Activated CD4-positive, CD25-positive, alpha-beta regulatory T cell (primary cell): ENCODE measurements around the gene GALNTL6.

Source experiments
- DNase-seq, 4 experiments: peaks; one replicate each; lab custom pipeline; 2025; lab: John Stamatoyannopoulos, UW

Gene GALNTL6

DNA sequence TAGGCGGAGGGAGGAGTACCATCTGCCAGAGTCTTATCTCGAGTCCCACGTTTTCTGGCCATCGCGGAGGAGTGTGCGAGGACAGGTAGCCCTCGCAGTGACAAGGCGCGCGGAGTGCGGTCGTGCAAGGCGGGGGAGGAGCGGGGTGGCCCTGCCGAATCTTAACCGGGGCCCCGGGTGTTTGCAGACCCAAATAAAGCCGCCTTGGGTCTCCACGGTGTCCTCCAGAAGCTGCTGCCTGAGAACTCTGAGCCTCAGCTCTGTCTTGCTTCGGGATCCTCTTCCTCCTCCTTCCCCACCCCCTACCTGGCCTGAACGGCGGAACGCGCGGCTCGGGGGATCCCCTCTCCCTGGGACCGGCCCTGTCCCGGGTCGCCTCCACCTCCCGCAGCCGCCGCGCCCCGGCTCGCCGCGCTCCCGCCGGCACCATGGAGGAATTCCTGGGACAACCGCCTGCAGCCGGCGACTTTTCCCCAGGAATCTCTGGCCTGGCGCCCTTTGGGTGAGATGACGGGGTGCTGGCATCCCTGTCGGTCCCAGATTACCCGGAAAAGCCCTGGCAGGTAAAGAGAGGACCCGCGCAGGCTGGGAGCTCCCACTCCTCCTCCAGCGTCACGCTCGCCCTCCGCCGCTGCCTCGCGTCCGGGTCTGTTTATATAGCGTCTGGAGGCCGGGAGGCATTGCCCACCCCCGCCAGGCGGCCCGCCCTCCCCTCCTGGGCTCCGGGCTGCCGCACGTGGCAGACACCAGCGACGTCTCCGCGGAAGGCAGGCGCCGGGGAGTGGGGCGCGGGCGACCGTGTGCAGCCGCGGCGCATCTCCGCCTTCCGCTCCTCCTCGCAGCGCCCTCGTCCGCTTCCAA is at the start of gene GALNTL6:
TSS of gene GALNTL6 (plus strand) at position 740 of the 861 bp plus-strand sequence.
- no peak for DNase-seq

DNA sequence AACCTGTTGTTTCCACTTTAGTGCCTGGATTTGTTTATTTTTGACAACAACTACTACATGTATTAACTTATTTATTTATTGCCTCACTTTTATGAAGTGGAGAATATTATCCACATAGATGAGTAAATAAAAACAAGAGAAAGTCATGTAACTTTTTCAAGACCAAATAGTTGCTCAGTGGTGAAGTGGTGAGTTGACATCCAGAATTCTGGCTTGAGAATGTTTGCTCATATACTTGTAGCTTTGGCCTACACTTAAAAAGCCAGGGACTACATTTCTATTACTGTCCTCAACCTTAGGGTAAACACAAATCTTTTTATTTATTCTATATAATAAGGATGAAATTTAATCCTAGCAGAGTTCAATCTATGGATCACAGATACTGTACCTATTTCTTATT is 47.7 kb upstream of the GALNTL6 start:
- DNase-seq, result no peak

DNA sequence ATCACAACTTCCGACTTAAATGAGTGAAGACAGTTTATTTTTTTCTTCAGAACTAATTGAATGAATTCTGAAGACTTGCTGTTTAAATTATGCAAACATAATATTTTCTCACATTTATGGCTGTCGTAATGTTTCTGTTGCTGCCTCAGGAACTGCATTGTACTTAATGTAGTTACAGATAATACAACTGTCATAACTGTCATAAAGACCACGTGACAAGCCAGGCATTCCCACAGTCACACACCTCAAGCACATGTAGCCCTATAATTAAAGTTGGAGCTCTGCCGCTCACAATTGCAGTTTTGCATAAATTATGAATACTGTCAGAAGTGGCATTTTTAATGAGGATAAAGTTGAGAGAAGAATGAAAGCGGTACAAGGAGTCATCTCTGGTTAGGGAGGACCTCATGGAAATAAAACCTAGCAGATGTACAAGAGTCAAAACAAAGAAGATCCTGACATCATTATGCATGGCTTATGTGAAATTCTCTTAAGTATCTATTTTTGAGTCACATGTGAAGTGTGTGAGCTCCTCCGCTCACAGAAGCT is 38.5 kb upstream of the GALNTL6 start:
- no peak for DNase-seq

DNA sequence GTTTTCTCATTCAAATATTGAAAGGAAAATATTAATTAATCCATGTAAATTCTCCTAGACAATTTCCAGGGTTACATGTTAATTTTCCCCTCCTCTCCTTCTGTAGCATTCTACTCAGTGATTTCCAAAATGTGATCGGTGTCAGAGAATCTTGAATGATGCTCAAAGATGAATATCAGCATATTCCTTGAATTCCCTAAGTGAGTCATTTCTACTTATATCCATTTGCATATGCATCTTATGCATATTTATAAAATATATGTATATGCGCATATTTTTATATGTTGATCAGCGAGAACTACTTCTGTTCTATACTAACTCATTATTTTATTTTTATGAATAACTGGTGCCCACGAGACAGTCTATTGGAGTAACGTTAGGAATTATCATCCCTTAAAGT is 33.9 kb upstream of the GALNTL6 start:
- DNase-seq, result no peak

DNA sequence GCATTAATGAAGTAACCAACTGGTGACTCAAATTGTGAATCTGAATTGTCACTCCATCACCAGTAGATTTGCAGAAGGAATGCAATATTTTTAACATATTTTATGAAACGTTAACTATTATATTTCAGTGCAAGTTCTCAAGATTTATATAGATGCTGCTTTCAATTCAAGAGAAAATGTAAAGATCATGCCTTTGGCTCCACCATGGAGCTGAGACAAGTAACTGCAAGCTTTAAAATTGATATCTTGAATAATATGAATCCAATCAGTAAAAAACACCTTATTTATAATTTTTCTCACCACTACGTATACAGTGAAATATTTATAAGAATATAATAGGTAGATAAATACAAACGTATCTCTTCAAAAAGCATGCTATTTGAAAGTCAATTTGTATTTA is 27.8 kb upstream of the GALNTL6 start:
- no peak for DNase-seq

DNA sequence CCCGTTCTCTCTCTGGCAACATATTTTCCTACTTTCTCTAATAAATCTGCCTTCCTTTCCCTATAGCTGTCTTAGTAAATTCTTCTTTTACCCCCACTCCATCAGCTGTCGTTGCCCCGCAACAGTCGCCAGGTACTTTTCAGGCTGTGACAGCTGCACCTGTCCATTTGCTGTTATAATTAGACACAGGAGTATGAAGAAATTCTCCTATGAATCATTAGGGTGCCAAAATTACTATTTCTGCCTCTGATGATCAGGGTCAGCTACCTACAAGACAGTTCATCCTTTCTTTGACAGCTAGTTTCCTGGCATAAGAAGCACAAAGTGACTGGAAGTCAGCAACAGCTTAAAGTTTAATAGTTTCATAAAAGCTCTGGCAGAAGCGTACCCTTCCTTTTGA is 19.5 kb upstream of the GALNTL6 start:
- DNase-seq, result no peak

DNA sequence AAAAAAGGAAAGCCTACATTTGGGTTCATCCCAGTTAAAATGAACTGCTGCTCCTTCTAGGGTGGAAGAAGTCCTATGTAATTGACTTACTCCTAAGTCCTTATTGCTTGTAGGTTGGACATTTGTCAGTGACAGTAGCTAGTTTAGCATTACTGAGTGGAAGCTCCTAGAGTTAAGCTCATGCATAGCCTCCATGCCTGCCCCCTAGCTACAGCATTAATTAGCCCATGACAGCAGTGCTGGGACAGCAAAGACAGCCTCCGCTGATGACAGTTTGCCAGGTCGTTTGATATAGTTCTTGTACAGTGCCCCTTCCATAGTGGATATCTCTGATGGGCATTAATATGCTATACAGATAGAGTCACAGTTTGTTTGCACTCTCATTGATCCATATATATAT is 18.7 kb upstream of the GALNTL6 start:
- DNase-seq, result no peak

DNA sequence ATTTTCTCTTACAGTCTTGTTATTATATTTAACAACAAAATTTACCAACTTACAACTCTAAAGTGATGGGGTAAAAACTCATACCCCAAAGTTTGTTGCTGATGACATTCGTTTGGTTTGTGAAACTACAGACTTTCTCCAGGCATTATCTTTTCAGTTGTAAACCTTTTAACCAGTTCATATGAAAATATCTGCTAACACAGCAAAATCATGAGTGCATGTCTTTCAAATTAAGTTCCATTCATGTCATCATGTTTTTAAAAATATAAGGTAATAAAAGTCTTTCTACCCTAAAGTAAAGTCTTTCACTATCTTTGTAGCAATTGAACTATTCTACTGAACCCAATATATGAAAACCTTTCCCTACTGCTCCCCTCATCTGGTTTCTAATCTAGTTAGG is 3.4 kb upstream of the GALNTL6 start:
- no peak for DNase-seq

DNA sequence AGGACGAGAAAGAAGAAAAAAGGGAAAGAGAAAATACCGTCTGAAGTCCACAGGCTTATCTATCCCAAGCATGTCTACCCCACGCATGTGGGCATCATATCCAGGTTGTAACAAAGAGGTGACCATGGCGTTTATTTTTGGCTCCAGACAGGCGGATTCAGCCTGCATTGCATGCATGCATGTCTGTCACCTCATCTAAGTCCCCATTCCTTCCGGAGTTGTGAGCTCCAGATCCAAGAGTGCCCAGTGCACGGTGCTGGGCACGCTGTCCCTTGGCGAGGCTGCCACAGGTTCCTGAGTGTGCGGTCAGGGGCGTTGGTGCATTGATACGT is 905 bp upstream of the GALNTL6 start:
- DNase-seq, result no peak

DNA sequence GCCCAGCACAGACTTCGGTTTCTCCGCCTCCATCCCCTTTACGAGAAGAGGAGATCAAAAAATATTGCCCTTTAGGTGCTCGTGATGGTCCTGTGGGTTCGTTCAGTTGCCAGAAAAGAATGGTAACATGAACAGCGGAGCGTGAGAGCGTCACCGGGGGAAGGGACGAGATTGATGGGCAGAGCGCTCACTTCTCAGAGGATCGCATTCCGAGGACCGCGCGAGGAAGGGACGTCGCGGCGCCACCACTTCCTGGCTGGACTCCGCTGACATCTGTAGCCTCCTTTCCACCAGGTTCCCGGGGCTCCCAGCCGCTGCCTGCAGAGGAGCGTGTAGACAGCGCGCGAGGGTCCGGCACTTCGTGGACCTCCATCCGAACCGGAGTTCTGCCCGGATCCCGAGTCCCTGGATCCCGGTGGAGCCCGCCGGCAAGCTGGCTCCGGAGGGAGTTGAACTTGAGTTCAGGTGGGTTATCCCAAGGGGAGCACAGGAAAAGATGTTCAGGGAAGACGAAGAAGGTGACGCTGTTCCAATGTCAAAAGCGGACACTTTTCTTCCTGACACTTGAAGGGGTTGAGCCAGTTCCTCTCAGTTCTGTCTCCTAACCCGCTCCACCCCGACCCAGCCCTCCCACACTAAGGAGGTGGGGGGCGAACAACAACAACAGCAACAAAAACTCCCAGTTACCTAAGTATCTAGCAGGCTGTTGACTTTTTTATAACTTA is 484 bp downstream of the GALNTL6 start:
- no peak for DNase-seq

DNA sequence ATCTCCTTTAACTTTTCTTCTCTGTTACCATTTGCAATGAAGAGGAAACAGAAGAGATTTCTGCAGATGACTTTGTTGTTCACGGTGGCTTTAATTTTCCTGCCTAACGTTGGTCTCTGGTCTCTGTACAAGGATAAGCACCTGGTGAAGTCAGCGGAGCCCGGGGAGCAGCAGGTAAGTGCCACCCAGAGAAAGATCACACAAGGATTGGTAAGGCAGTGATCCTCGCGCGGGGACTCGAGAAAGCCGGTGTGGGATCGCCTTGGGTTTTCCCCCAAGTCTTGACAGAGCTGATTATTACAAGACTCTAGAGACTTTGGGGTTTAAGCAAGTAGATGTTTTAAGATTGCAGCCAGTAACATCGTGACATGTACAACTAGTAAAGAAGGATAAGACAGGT is 1.3 kb downstream of the GALNTL6 start:
- no peak for DNase-seq

DNA sequence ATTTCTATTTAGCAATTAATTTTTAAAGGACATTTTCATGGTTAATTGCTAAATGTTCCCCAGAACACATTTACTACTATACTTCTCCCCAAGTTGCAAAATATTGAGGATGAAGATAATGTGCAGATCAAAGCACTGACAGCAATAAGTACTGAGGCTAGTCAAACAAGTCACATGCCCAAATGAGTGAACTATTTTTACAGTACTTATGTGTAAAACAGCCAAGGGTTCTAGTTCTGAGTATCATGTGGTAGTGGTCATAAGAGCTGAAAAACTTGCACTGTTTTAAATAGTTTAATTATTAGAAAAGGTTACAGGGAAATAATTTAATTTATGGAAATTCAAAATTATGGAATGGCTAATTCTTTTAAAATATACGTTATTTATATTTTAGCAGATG is 3.8 kb downstream of the GALNTL6 start:
- no peak for DNase-seq

DNA sequence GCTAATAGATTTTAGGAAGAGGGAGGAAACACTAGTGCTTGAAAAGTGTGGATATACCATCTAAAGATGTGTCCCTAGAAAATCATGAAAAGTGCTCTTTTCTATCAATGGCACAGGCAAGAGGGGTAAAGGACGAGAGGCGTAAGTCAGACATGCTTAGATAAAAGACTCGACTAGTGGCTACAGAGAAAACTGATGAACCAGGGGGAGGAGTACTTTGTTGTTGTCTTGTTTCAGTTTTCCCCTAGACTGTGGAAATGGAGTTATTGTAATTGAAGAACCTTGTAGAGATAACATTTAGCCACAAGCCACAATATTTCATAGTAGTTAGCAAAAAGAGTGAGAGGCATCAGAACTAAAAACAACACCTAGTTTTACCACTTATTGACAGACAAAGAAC is 21.4 kb downstream of the GALNTL6 start:
- no peak for DNase-seq

DNA sequence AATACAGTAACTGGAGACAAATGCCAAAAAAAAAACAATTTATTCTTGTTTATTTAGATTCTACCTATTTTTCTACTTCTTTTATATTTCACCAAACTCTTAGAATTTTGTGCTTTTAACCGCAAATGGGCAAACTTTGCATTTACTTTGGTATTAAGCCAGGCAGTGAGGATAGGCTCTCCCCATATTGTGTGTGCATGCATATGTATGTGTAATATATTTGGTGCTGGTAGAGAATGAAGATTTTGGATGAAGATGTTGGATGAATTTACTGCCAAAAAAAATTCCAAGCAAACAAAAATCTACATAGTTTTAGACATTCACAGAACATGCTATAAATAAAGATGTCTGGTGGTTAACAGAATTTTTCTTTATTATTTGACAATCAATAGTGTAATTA is 30.3 kb downstream of the GALNTL6 start:
- DNase-seq, result no peak

DNA sequence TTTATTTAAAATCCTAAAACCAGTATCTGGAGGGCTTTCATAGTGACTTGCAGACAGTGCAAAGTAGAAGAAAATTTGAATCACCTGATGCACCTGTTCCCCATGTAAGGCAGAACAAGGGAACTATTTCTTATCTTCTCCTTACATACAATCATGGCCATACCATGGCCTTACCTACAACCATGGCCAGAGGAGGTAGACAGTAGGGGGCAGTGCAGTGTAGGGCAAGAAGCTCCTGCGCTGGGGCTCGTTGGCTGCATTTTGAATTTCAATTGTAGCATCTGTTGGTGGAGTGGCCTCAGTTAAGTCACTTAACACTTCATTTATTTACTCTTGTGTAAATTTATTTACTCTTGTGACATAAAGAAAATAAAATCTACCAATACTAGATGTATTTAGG is 33.0 kb downstream of the GALNTL6 start:
- DNase-seq, result no peak

DNA sequence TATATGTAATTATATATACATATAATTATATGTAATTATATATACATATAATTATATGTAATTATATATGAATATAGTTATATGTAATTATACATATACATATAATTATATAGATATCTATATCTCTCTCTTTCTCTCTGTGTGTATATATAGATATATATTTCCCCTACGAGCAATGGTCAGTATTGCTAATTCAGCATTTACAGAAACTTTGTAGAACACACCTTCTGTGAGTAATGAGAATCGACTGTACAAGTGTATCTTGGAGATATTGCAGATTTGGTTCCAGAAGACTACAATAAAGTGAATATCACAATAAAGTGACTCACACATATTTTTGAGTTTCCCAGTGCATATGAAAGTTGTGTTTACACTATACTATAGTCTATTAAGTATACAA is 33.7 kb downstream of the GALNTL6 start:
- no peak for DNase-seq

DNA sequence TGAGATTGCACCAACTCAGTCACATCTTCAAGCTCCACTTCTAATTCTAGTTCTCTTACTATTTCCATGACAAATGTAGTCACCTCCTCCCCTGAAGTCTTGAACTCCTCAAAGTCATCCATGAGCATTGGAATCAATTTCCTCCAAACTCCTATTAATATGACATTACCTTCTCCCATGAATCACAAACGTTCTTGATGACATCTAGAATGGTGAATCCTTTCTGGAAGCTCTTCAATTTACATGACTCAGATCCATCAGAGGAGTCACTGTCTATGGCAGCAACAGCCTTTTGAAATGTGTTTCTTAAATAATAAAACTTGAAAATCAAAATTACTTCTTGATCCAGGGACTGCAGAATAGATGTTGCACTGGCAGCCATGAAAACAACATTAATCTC is 34.5 kb downstream of the GALNTL6 start:
- DNase-seq, result no peak

DNA sequence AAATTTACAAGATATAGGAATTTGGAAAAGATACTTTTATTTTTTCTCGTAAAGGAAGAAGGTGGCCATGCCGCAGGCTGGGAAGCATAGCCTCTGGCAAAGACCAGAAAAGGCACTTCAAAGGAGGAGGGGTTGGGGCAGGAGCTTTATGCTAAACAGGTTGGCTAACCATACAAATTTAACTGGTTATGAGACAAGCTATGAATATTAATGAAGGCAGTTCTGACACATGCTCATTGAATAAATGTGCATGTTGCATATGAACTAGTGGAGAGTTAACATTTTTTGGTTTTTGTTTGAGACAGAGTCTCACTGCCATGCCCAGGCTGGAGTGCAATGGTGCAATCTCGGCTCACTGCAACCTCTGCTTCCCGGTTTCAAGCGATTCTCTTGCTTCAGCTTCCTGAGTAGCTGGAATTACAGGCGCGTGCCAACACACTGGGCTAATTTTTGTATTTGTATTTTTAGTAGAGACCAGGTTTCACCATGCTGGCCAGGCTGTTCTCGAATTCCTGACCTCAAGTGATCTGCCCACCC is 36.5 kb downstream of the GALNTL6 start:
- DNase-seq, result no peak

DNA sequence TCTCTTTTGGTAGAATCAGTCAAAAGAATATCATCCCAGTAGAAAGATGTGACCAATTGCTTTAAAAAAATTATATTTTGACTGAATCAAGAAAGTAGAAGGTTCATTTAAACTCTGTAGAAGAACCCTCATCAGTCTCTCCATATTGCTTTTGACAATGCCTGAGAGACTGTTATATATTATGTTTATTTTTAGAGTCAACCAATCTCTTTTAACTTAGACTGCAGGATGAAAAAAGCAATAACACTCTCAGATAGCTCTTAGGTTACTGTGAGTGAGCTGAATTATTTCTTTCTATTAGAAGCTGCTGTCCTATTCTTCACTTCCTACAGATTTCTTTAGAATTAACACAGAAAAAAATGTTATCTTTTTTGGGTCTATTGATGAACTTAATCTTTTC is 38.1 kb downstream of the GALNTL6 start:
- DNase-seq, result no peak

DNA sequence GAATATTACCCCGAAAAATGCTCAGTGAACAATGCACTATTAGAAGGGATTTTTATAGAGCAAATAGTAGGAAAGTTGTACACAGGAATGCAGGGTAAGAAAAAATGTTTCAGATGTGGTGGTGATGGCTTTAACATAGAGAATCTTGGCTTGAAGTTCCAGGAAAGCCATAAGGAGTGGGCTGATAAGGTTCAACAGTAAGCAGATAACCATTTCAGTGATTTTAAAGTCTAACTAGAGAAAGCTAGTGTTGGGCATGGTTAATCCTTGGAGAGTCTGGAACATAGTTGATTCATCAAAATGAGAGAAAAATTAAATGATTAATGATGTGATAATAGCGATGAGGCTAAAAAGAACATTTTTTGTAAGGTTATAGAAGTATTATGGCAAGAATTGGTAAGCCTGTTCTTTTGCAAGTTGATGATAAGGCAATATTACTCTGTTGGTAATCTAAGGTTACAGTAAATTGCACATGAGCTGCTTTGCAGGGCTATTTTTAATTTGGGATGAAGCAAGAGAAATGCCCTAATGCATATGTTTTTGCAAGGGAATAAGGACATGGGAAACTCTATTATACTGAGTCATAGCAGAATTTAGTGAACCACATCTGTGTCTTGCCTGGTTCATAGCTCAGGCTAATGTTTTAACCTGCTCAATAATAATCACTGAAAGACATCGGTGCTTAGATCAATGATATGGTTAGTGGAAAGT is 44.3 kb downstream of the GALNTL6 start:
- DNase-seq, result no peak

DNA sequence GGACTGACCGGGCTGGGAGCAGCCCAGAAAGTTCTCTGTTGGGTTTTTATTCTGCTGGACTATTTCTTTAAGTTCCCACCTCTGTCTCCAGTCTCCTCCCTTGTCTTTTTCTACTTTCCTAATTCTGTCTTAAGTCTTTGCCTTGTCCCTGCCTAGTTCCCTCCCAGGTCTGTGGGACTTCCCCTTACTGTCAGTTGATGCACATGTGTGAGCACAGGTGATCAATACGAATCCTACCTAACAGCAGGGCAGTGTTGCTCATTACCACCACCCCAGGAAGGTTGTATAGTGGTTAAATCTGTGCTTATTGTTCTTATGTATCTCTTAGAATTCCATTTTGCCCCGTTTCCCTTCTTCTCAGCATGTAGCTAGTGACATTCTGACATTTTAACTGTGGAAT is 62.1 kb downstream of the GALNTL6 start:
- DNase-seq, result no peak

DNA sequence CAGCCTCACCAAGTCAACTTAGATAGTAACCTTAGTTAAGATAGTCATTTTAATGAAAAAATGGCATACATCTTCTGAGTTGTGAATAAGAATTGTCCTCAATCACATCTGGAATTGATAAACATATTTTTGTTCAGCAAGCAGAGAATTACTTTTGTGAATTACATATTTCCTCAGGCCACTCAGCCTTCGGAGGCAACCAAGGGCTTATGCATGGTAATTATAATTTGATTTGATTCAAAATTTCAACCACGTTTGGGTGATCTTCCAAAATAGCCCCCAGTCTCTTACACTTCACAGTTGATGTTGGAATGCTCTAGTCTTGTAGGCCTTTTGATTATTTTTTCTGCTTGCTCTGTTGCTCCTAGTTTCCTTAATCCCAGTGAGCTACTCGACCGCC is 63.4 kb downstream of the GALNTL6 start:
- DNase-seq, result no peak

DNA sequence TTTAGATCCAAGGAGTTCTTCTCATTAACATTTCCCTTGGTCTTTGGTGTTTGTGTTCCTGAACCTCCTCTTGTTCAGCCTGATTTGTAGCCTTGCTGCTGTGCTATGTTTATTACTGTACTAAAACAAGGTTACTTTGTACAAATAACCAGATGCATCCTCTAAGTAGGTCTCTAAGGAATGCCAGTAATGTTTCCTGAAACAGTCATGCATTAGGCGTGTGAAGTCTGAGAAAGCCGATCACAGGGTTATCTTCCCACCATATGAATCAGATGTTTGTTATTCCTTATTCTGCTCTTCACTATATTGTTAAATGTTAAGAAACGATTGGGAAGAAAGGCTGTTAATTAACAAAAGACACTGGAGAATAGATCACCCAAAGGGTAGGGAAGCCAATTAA is 66.9 kb downstream of the GALNTL6 start:
- DNase-seq, result no peak
